Brain microvascular endothelial cell (primary cell): Measurements from ENCODE around the gene ALPK1.

Experiments used
- DNase-seq: peaks from one replicate; pipeline ENCODE4 v3.0.0-alpha.2; 2020
- H3K27ac ChIP-seq: fragments of 250-450 bp; sonication (Bioruptor Pico); 2 replicates; pipeline ENCODE4 v1.5.1; 2020; ENCODE audit warnings: mild to moderate bottlenecking, moderate library complexity
- H3K27me3 ChIP-seq: fragments of 250-450 bp; sonication (Bioruptor Pico); replicated peaks from 2 replicates; pipeline ENCODE4 v1.5.1; 2020; ENCODE audit warnings: mild to moderate bottlenecking
- H3K36me3 ChIP-seq: fragments of 250-450 bp; sonication (Bioruptor Pico); replicated peaks from 2 replicates; pipeline ENCODE4 v1.5.1; 2020; ENCODE audit warnings: mild to moderate bottlenecking
- H3K4me3 ChIP-seq: 2 replicates; pipeline ENCODE4 v1.5.1; 2011; ENCODE audit warnings: low read depth, mild to moderate bottlenecking, control low read depth, low read length, moderate library complexity
- CTCF ChIP-seq: IDR thresholded peaks from 2 replicates; pipeline ENCODE4 v1.5.1; 2011; ENCODE audit warnings: low read depth, mild to moderate bottlenecking, moderate library complexity, low read length, control low read depth, inconsistent platforms; ENCODE audit errors: missing control alignments
- in situ Hi-C: cut with HindIII; loops from 2 replicates; pipeline ENCODE4 v1.10.0; 2017; ENCODE audit warnings: low sequenced_read_pairs, low pct_ligation_motif_present

Gene ALPK1

GRCh38 chr4:112321776-112322684 lies 24.9 kb downstream of the ALPK1 start:
- Histone ChIP-seq H3K36me3 (no peaks in the 10 kb centered on the region), H3K4me3 (no peak overlapping the region), H3K27ac (no peak overlapping the region), H3K27me3 (no peaks in the 10 kb centered on the region)
- peak; percentile 87 for TF ChIP-seq CTCF
- peak; percentile 68 for DNase-seq
- in situ Hi-C loops: no loop called here

GRCh38 chr4:112322866-112323265 lies 25.7 kb downstream of the ALPK1 start:
- DNase-seq: no peak
- H3K27me3 ChIP-seq: no peaks in the 10 kb centered on the region

GRCh38 chr4:112325530-112325929 lies 28.4 kb downstream of the ALPK1 start:
- H3K27me3 ChIP-seq: no peaks in the 10 kb centered on the region
- DNase-seq: no peak
- H3K4me3 ChIP-seq: no peak overlapping the region
- no peaks in the 10 kb centered on the region for H3K36me3 ChIP-seq
- in situ Hi-C loops: loop anchor here (25.0 kb wide), 1 partner anchor 287 kb away; no protein-coding TSS in a partner anchor
- TF ChIP-seq CTCF: no peak
- no peak overlapping the region for H3K27ac ChIP-seq

More at GRCh38 chr4:112322866-112323265, 25.7 kb downstream of the ALPK1 start:
- in situ Hi-C loops: no loop called here
- H3K36me3 ChIP-seq: no peaks in the 10 kb centered on the region
- H3K27ac ChIP-seq: no peak overlapping the region
- TF ChIP-seq CTCF: no peak
- no peak overlapping the region for H3K4me3 ChIP-seq

- peak; percentile 37 for TF ChIP-seq CTCF
- Histone ChIP-seq H3K27ac (no peak overlapping the region), H3K36me3 (no peaks in the 10 kb centered on the region), H3K4me3 (no peak overlapping the region), H3K27me3 (no peaks in the 10 kb centered on the region)
- peak; percentile 36 for DNase-seq
- in situ Hi-C loops: loop anchor here (25.0 kb wide), 1 partner anchor 284 kb away; no protein-coding TSS in a partner anchor
Observed at GRCh38 chr4:112327965-112328733, 31.0 kb downstream of the ALPK1 start.

- in situ Hi-C loops: loop anchor here (25.0 kb wide), 1 partner anchor 284 kb away; no protein-coding TSS in a partner anchor
- Histone ChIP-seq H3K36me3 (no peaks in the 10 kb centered on the region), H3K27me3 (no peaks in the 10 kb centered on the region), H3K4me3 (no peak overlapping the region), H3K27ac (no peak overlapping the region)
- no peak for DNase-seq
- no peak for TF ChIP-seq CTCF
Observed at GRCh38 chr4:112328734-112329130, 31.6 kb downstream of the ALPK1 start.
